CD1c-positive myeloid dendritic cell (primary cell): ENCODE data around the gene SLC2A10.
A peak's percentile ranks its signal among the peaks of the same experiment; 100 is the strongest.

Experiments
- DNase-seq: peaks from one replicate; pipeline ENCODE4 v3.0.0-alpha.2; 2016; ENCODE audit errors: extremely low spot score

The SLC2A10 gene

DNA sequence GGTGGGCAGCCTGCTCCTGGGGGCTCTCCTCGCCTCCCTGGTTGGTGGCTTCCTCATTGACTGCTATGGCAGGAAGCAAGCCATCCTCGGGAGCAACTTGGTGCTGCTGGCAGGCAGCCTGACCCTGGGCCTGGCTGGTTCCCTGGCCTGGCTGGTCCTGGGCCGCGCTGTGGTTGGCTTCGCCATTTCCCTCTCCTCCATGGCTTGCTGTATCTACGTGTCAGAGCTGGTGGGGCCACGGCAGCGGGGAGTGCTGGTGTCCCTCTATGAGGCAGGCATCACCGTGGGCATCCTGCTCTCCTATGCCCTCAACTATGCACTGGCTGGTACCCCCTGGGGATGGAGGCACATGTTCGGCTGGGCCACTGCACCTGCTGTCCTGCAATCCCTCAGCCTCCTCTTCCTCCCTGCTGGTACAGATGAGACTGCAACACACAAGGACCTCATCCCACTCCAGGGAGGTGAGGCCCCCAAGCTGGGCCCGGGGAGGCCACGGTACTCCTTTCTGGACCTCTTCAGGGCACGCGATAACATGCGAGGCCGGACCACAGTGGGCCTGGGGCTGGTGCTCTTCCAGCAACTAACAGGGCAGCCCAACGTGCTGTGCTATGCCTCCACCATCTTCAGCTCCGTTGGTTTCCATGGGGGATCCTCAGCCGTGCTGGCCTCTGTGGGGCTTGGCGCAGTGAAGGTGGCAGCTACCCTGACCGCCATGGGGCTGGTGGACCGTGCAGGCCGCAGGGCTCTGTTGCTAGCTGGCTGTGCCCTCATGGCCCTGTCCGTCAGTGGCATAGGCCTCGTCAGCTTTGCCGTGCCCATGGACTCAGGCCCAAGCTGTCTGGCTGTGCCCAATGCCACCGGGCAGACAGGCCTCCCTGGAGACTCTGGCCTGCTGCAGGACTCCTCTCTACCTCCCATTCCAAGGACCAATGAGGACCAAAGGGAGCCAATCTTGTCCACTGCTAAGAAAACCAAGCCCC is 16.0 kb downstream of the SLC2A10 start:
- no peak for DNase-seq

DNA sequence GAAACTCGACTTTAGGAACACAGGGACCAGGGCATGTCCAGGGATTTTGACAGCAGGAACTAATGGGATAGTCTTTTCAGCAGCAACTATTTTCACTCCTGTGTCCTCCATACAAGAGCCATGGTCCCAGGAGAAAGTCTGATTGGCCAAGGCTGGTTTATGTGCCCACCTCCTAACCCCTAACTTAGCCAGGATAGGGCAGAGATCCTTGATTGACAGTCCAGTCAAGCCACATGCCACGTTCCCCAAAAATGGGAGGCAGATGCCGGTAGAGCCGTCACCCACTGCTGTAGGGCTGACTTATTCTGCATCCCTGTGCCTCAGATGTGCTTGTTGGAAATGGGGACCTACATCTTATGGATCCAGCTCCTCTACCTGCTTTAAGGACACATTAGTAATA is 22.3 kb downstream of the SLC2A10 start:
- DNase-seq: no peak

GRCh38 chr20:46735436-46735835 is 26.0 kb downstream of the SLC2A10 start:
- no peak for DNase-seq

GRCh38 chr20:46739431-46740213 is 30.2 kb downstream of the SLC2A10 start:
- DNase-seq: no peak

DNA sequence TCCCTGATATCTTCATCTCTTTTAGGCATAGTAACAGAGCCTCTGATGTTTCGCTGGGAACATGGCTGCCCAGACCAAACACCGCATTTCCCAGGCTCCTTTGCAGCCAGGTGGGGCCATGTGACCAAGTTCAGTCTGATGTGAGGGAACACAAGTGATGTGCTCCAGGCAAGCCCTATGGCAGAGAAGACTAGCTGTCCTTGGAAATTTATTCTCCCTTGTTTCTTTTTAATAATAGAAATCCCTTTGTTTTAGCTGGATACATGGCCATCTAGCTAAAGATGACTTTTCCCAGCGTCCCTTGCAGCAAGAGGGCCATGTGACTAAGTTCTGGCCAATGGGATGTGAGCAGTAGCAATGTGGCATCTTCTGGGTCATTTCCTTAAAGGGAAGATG is 30.8 kb downstream of the SLC2A10 start:
- DNase-seq: no peak

GRCh38 chr20:46741924-46742668 is 32.6 kb downstream of the SLC2A10 start:
- no peak for DNase-seq

GRCh38 chr20:46742669-46743045 is 33.2 kb downstream of the SLC2A10 start:
- DNase-seq: no peak

DNA sequence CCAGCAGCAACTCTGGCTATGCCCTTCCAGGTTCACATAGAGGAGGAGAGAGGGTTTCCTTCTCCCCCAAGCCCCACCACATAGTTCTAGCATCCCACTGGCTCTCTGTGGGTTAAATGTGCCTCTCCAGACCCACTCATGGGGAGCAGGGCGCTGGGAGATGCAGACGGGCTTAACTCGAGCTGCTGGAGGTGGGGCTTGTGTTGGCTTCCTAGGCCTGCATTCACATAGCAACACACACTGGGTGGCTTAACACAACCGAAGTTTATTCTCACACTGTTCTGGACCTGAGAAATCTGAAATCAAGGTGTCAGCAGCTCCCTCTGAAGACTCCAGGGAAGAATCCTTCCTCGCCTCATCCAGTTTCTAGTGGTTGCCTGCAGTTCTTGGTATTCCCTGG is 33.6 kb downstream of the SLC2A10 start:
- DNase-seq: no peak

DNA sequence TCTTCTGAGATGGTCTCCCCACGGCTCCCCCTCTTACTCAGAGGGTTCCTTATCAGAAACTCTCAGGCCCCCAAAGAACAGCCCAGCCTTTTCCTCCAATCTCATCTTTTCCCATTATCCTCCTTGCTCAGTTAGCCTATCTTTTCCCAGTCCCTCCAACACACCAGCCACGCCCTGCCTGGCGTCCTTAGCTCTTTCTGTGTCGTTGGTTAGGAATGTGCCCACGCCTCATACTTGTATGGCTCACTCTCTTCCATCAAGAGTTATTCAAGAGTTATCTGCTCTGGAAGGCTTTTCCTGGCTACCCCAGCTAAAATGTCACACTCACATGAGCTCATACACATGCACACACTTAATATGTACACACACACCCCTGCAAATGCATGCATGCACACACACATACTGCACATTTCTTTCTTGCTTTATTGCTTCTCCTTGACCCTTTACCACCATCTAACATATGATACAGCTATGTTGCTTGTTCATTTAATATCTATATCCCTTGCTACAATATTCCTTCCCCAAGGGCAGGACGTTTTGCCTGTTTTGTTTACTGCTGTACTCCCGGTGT is 37.6 kb downstream of the SLC2A10 start:
- no peak for DNase-seq

DNA sequence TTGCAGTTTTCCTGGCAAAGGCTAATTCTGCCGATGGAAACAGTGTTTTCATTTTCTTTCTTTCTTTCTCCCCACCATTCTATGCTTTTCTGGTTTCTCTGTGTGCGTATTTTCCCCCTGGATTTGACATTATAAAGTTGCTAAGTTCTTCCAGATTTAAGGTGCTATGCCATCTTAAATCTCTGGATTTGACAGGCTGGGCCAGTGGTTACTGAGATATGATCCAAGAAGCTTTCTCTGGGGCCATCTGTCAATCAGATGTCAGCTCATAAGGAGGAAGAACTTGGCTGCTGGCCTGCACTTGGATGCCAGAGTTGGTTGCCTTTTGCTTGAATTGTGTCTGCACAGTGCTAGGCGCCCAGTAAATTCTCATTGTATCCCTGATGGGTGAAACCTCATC is 39.7 kb downstream of the SLC2A10 start:
- DNase-seq: no peak

DNA sequence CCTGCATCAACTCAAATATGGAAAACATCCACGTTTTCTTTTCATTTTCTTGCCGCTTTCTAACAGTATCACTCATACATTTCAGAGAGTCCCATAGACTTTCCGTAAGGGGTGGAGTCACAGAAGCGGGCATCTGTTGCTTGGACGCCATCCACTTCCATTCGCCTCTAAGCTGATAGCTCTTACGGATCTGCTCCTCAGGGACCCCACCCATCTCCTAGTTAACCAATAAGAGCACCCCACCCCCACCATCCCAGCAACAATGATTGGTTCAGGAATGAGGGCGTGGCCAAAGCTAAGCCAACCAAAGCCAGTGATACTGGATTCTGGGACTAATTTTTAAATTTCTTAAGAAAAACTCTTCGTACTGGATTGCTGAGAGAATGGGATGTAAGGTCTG is 42.4 kb downstream of the SLC2A10 start:
- no peak for DNase-seq

DNA sequence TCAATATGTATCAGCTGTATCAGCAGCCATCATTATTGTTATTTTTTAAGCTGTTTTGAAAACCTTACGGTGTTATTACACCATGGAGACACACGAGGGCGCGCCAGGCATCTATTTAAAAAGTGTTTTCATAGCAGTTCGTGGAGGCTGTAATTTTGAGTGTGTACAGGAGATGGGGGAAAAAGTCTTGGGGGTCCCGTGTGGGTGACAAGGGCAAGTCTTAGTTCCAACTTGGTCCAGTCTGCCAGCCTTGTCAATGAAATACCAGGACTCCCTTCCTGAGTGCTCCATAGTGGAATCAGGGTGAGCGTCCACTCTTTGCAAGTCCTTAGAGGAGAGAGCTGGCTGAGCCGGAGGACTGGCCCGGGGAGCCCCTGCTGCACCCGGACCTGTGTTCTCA is 43.3 kb downstream of the SLC2A10 start:
- DNase-seq: peak; percentile 53

GRCh38 chr20:46755483-46756413 is 46.3 kb downstream of the SLC2A10 start:
- no peak for DNase-seq

DNA sequence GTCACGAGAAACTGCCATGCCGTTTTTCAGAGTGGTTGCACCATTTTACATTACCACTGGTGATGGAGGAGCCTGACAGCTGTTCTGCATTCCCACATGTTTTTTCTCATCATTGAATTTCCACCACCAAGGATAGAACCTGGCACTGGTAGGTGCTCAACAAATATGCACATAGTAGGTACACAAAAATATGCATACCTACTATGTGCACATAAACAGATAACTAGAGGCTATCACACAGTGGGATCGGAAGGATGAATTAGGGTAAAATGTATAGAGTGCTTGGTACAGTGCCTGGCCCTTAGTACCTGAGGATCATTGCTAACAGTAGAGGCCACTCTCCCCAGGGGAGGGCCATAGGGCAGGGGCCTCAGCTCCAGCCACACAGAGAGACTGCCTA is 47.0 kb downstream of the SLC2A10 start:
- DNase-seq: no peak

DNA sequence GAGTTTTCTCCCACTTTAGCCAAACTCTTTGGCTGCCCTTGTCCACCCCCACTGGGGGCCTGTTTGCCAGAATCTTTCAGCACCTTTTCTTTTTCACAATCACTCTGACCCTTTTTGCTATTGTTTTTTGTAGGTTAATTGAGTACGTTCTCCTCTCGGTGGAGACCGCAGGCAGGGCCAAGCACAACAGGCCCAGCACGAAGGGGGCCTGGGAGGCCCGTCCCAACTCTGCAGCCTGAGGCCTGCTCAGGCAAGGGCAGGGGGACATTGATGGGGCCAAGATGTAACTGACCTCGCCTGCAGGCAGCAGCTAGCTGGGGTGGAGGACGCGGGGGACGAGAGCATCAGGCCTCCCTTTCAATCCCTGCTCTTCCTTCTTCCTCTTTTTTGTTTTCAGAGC is 47.7 kb downstream of the SLC2A10 start:
- no peak for DNase-seq

DNA sequence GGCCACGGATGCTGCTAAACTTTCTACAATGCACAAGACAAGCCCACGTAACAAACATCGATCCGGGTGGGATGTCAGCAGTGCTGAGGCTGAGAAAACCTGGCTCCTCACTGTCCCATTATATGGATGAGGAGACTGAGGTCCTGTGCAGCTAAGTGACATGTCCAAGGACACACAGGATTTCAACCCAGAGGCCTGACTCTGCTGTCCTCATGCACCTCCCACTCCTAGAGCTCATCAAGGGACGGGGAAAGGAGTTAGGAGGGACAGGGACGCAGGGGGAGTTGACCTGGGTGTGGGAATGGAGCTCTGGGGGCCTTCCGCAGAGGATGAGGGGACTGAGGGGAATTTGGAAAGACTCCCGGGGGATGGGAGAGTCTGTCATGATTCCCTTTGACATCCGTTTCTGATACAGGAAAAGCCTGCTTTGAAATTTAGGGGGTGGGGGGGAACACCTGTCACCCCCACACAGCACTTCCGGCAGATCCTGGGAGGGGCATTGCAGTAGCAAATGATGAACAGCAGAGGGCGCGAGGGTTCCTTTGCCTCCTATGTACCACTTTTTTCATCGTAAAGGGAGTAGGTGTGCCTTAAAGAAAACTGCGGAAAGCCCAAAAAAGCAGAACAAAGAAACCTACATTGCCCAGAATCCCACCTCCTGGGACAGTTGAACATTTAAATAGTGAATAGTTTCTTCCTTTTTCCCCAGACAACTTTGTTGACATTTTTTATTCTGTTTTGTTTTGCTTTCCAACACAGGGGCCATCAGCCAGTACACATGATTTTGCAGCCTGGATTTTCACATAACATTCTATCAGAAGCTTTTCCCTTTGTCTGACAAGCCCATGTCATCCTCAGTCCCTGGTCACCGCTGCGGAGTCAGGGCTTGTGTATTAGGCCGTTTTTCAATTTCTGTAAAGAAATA is 48.6 kb downstream of the SLC2A10 start:
- peak; percentile 77 for DNase-seq

DNA sequence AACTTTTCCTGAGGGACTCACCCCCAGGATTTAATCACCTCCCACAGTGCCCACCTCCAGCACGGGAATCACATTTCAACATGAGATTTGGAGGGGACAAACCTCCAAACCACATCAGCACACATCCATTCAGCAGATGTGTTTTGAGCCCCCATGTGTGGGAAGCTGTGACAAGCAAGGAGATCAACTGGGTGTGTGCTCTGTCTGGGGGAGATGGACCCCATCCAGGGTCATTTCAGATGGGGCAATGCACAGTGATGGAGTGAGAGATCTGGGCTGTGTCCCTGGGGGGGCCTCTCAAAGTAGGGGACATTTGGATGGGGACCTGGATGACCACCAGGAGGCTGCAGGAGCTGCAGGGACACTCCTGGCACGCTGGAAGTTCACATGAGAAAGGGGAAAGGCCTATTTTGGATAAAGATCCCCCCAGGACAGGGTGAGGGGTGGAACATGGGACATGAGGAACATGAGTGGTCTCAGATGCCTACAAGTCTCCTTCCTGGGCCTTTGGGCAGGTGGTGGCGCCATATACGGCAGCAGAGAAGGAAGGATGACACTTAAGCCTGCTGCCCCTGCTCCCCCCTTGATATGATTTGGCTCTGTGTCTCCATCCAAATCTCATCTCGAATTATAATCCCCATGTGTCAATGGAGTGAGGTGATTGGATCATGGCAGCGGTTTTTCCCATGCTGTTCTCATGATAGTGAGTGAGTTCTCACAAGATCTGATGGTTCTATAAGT is 49.6 kb downstream of the SLC2A10 start:
- DNase-seq: no peak

DNA sequence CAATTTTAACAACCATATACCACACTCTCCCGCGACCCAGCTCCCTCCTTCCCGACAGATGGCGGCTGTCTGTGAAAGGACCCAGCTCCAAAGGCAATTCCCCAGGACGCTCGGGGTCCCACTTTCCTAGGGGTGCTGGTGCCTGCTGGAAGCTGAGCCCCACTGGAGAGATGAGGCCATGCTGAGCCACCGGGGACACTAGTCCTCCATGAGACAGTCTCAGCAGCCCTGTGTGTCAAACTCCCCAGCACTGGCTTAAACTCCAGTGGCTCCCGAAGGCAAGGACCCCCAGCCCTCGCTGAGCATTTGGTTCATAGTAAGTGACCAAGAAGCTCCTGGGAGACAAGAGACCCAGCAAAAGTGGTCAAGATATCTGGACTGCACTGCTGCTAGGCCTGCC is 52.1 kb downstream of the SLC2A10 start:
- no peak for DNase-seq

GRCh38 chr20:46764068-46764467 is 54.6 kb downstream of the SLC2A10 start:
- DNase-seq: no peak
